Occipital lobe (tissue), 2 donors: ENCODE data around the gene TP53BP2. TPM values are rescaled to one million over a fixed set of nuclear protein-coding genes. Genes with fewer than 3 reads are reported as not detected.
"Not testable (repeated sequence)": the region's sequence is repeated elsewhere in the genome, so short reads cannot be mapped to it uniquely, and the experiment has no call there.

ENCODE experiments used
- DNase-seq: peaks from one replicate; lab custom pipeline; 2025; lab: John Stamatoyannopoulos, UW
- total RNA-seq: library from RNA; depleted of rRNA; stranded (reverse); fragments of >200 nt; gene quantifications from one replicate; pipeline ENCODE4 v1.2.3, GENCODE V29; 2014

TP53BP2 gene
- 36.3 TPM for total RNA-seq

- peak; percentile 82 for DNase-seq
These were observed at the start of gene TP53BP2 for GRCh38 chr1:223845810-223846682. Gene TP53BP2, minus strand, starts transcription at chr1:223845947. Its CDS starts 267 bp downstream, at chr1:223845680.

- not testable (repeated sequence) for DNase-seq
These were observed 44.7 kb upstream of the TP53BP2 start for GRCh38 chr1:223890494-223890893.

- DNase-seq = not testable (repeated sequence)
These were observed 43.6 kb upstream of the TP53BP2 start for GRCh38 chr1:223889319-223889718.

GRCh38 chr1:223887747-223888418 lies 42.1 kb upstream of the TP53BP2 start:
- no peak for DNase-seq

- DNase-seq = no peak
These were observed 40.8 kb upstream of the TP53BP2 start for GRCh38 chr1:223886516-223886921.

GRCh38 chr1:223885614-223886013 lies 39.9 kb upstream of the TP53BP2 start:
- DNase-seq = no peak

GRCh38 chr1:223878598-223879325 lies 33.0 kb upstream of the TP53BP2 start:
- no peak for DNase-seq

GRCh38 chr1:223877804-223878203 lies 32.1 kb upstream of the TP53BP2 start:
- no peak for DNase-seq

- no peak for DNase-seq
These were observed 30.8 kb upstream of the TP53BP2 start for GRCh38 chr1:223876590-223876989.

GRCh38 chr1:223873044-223873443 lies 27.3 kb upstream of the TP53BP2 start:
- DNase-seq = no peak

GRCh38 chr1:223872308-223872901 lies 26.7 kb upstream of the TP53BP2 start:
- no peak for DNase-seq

- no peak for DNase-seq
These were observed 25.1 kb upstream of the TP53BP2 start for GRCh38 chr1:223870617-223871574.

- DNase-seq = not testable (repeated sequence)
These were observed 19.0 kb upstream of the TP53BP2 start for GRCh38 chr1:223864599-223865368.

GRCh38 chr1:223864084-223864483 lies 18.3 kb upstream of the TP53BP2 start:
- DNase-seq = no peak

- DNase-seq = no peak
These were observed 16.2 kb upstream of the TP53BP2 start for GRCh38 chr1:223861904-223862303.

- DNase-seq = no peak
These were observed 14.4 kb upstream of the TP53BP2 start for GRCh38 chr1:223860051-223860622.

GRCh38 chr1:223859058-223859457 lies 13.3 kb upstream of the TP53BP2 start:
- no peak for DNase-seq

- no peak for DNase-seq
These were observed 10.6 kb upstream of the TP53BP2 start for GRCh38 chr1:223856386-223856785.

- no peak for DNase-seq
These were observed 8.0 kb upstream of the TP53BP2 start for GRCh38 chr1:223853748-223854147.
